Hindlimb muscle (tissue), 1 donor: ENCODE data around the gene PRICKLE3. TPM values are rescaled to one million over a fixed set of nuclear protein-coding genes. Genes with fewer than 3 reads are reported as not detected.
"Not testable (repeated sequence)": the region's sequence is repeated elsewhere in the genome, so short reads cannot be mapped to it uniquely, and the experiment has no call there.

Experiments
- DNase-seq: peaks from one replicate; pipeline ENCODE4 v3.0.0-alpha.2; 2013
- polyA plus RNA-seq: library from polyadenylated mRNA; unstranded; fragments of 120-200 nt; gene quantifications from one replicate; pipeline ENCODE4 v1.2.1, GENCODE V29; 2013; ENCODE audit not compliant: insufficient read length

Gene PRICKLE3
- polyA plus RNA-seq, 1 donor: 4.3 TPM

- no peak for DNase-seq
Measured at GRCh38 chrX:49157194-49157593, 29.0 kb downstream of the PRICKLE3 start.

- DNase-seq: peak; percentile 87
Measured at GRCh38 chrX:49155900-49156837, 30.0 kb downstream of the PRICKLE3 start.

GRCh38 chrX:49155243-49155899, 30.8 kb downstream of the PRICKLE3 start:
- DNase-seq: no peak

- DNase-seq: no peak
Measured at GRCh38 chrX:49153467-49153866, 32.7 kb downstream of the PRICKLE3 start.

GRCh38 chrX:49149291-49149690, 36.9 kb downstream of the PRICKLE3 start:
- DNase-seq: not testable (repeated sequence)

GRCh38 chrX:49148390-49149100, 37.6 kb downstream of the PRICKLE3 start:
- DNase-seq: not testable (repeated sequence)

GRCh38 chrX:49147936-49148335, 38.2 kb downstream of the PRICKLE3 start:
- DNase-seq: no peak

GRCh38 chrX:49147282-49147681, 38.9 kb downstream of the PRICKLE3 start:
- no peak for DNase-seq

GRCh38 chrX:49143154-49143553, 43.0 kb downstream of the PRICKLE3 start:
- not testable (repeated sequence) for DNase-seq

- not testable (repeated sequence) for DNase-seq
Measured at GRCh38 chrX:49142264-49142663, 43.9 kb downstream of the PRICKLE3 start.

GRCh38 chrX:49139713-49140112, 46.5 kb downstream of the PRICKLE3 start:
- no peak for DNase-seq

GRCh38 chrX:49137492-49137891, 48.7 kb downstream of the PRICKLE3 start:
- DNase-seq: no peak

- no peak for DNase-seq
Measured at GRCh38 chrX:49133759-49134158, 52.4 kb downstream of the PRICKLE3 start.

GRCh38 chrX:49132275-49132674, 53.9 kb downstream of the PRICKLE3 start:
- not testable (repeated sequence) for DNase-seq

- DNase-seq: no peak
Measured at GRCh38 chrX:49129427-49129826, 56.7 kb downstream of the PRICKLE3 start.

- not testable (repeated sequence) for DNase-seq
Measured at GRCh38 chrX:49127742-49128258, 58.4 kb downstream of the PRICKLE3 start.

Other genes with a start within 250 kb of the PRICKLE3 start
- gene OTUD5, start 228.8 kb downstream of the PRICKLE3 start, polyA plus RNA-seq: 41.6 TPM
- gene KCND1, start 214.5 kb downstream of the PRICKLE3 start, polyA plus RNA-seq: 1.4 TPM
- 22.0 TPM for gene GRIPAP1, start 184.1 kb downstream of the PRICKLE3 start, polyA plus RNA-seq
- gene TFE3, start 143.0 kb downstream of the PRICKLE3 start, polyA plus RNA-seq: 22.2 TPM
- gene CCDC120, start 127.4 kb downstream of the PRICKLE3 start, polyA plus RNA-seq: 4.6 TPM
- 20.3 TPM for gene PRAF2, start 112.4 kb downstream of the PRICKLE3 start, polyA plus RNA-seq
- gene WDR45, start 106.5 kb downstream of the PRICKLE3 start, polyA plus RNA-seq: 34.5 TPM
- 18.4 TPM for gene GPKOW, start 62.6 kb downstream of the PRICKLE3 start, polyA plus RNA-seq
- gene MAGIX, start 23.6 kb downstream of the PRICKLE3 start, polyA plus RNA-seq: 2.7 TPM
- gene PLP2, start 14.5 kb downstream of the PRICKLE3 start, polyA plus RNA-seq: 148 TPM
- 1.0 TPM for gene SYP, start 13.8 kb upstream of the PRICKLE3 start, polyA plus RNA-seq
- not detected for gene CACNA1F, start 47.0 kb upstream of the PRICKLE3 start, polyA plus RNA-seq
- gene CCDC22, start 49.1 kb upstream of the PRICKLE3 start, polyA plus RNA-seq: 13.9 TPM
- 0.66 TPM for gene FOXP3, start 78.3 kb upstream of the PRICKLE3 start, polyA plus RNA-seq
- 10.2 TPM for gene PPP1R3F, start 83.4 kb upstream of the PRICKLE3 start, polyA plus RNA-seq
- gene GAGE10, start 117.3 kb upstream of the PRICKLE3 start, polyA plus RNA-seq: not detected
- not detected for gene GAGE12J, start 135.7 kb upstream of the PRICKLE3 start, polyA plus RNA-seq
- gene GAGE13, start 145.2 kb upstream of the PRICKLE3 start, polyA plus RNA-seq: not detected